GM12878 (cell line): ENCODE results near the gene RNF175. TPM values are rescaled to one million over a fixed set of nuclear protein-coding genes. Genes with fewer than 3 reads are reported as not detected.

ENCODE experiments used
- ATAC-seq: fragments of 200-7000 bp; cut with Tn5 transposase; 3 replicates; pipeline ENCODE4 v1.9.1; 2020; ENCODE audit warnings: mild to moderate bottlenecking, moderate library complexity
- BruUV-seq: library from RNA; stranded (reverse); fragments of 400-500 nt; replicated peaks from 2 replicates; lab custom pipeline; 2021; lab: Mats Ljungman, UMichigan
- CTCF ChIA-PET: fragments of 300-600 bp; sonication (Branson Sonifier 250); formaldehyde crosslinking; extraction: SDS; loops from one replicate; lab custom pipeline; 2021; ENCODE audit warnings: inconsistent platforms; lab: Yijun Ruan, JAX
- POLR2A ChIA-PET: fragments of 350-600 bp; formaldehyde crosslinking; extraction: SDS; loops from one replicate; lab custom pipeline; 2021; ENCODE audit warnings: inconsistent platforms; lab: Charles Lee
- RAD21 ChIA-PET: fragments of 300-600 bp; sonication (Branson Sonifier 250); formaldehyde crosslinking; loops from one replicate; lab custom pipeline; 2023; ENCODE audit warnings: antibody characterized with exemption; ENCODE audit not compliant: unreplicated experiment; lab: Charles Lee
- SMC1A ChIA-PET: fragments of 300-600 bp; sonication (Branson Sonifier 250); formaldehyde crosslinking; loops from one replicate; lab custom pipeline; 2023; ENCODE audit not compliant: unreplicated experiment, uncharacterized antibody; lab: Charles Lee
- DNase-seq: peaks from one replicate; pipeline ENCODE4 v3.0.0-alpha.2; 2011; ENCODE audit warnings: low read depth, low spot score
- FAIRE-seq: peaks from 3 replicates; lab custom pipeline; 2011; peaks lifted over from hg19 to GRCh38; lab: Jason Lieb, UNC
- H2AFZ ChIP-seq: 2 replicates; pipeline ENCODE4 v1.6.0; 2011; ENCODE audit warnings: low read depth, low read length, control low read depth; ENCODE audit not compliant: control insufficient read depth
- H3K27ac ChIP-seq: 2 replicates; pipeline ENCODE4 v1.5.1; 2011; ENCODE audit warnings: control low read depth; ENCODE audit not compliant: control insufficient read depth, insufficient read depth
- H3K27me3 ChIP-seq, 2 experiments: replicated peaks in 1 of 2; 2 replicates each; pipeline versions ENCODE4 v1.6.0 to v1.6.1; 2011; ENCODE audit warnings: low read length in 1 of 2; ENCODE audit not compliant: control insufficient read depth in 2 of 2, insufficient read depth in 2 of 2
- H3K36me3 ChIP-seq, 2 experiments: 2 replicates each; pipeline ENCODE4 v1.5.1; 2011; ENCODE audit warnings: low read length in 1 of 2; ENCODE audit not compliant: control insufficient read depth in 2 of 2, insufficient read depth in 2 of 2
- H3K4me1 ChIP-seq: 2 replicates; pipeline ENCODE4 v1.6.1; 2011; ENCODE audit warnings: mild to moderate bottlenecking, low read length, moderate library complexity, mixed read lengths; ENCODE audit not compliant: control insufficient read depth, insufficient read depth
- H3K4me2 ChIP-seq: 2 replicates; pipeline ENCODE4 v1.6.0; 2011; ENCODE audit warnings: control low read depth; ENCODE audit not compliant: control insufficient read depth, insufficient read depth
- H3K4me3 ChIP-seq: fragments of 200-600 bp; sonication (generic); 2 replicates; pipeline ENCODE4 v1.5.1; 2016
- H3K79me2 ChIP-seq: 2 replicates; pipeline ENCODE4 v1.6.0; 2011; ENCODE audit warnings: low read length; ENCODE audit not compliant: control insufficient read depth, insufficient read depth
- H3K9ac ChIP-seq: 2 replicates; pipeline ENCODE4 v1.8.0; 2011; ENCODE audit warnings: low read length, control low read depth, mixed read lengths; ENCODE audit not compliant: control insufficient read depth, insufficient read depth
- H3K9me3 ChIP-seq: replicated peaks from 3 replicates; pipeline ENCODE4 v1.5.1; 2011; ENCODE audit warnings: mild to moderate bottlenecking, low read length; ENCODE audit not compliant: control insufficient read depth, insufficient read depth
- H4K20me1 ChIP-seq: 2 replicates; pipeline ENCODE4 v1.6.0; 2011; ENCODE audit not compliant: control insufficient read depth, insufficient read depth
- BHLHE40 ChIP-seq, 2 experiments: fragments of 450-650 bp in 1 of 2; IDR thresholded peaks; 2 replicates each; pipeline ENCODE4 v1.6.1; 2011 to 2017; ENCODE audit warnings: low read depth in 2 of 2, borderline replicate concordance in 1 of 2, improper control_type of control experiment in 1 of 2, low read length in 1 of 2, mild to moderate bottlenecking in 1 of 2
- CHD2 ChIP-seq: IDR thresholded peaks from 2 replicates; pipeline ENCODE4 v1.6.1; 2011; ENCODE audit warnings: low read depth, low read length, improper control_type of control experiment, borderline replicate concordance
- CHD4 ChIP-seq: fragments of 200-600 bp; sonication (generic); IDR thresholded peaks from 2 replicates; pipeline ENCODE4 v1.6.1; 2016; ENCODE audit warnings: mild to moderate bottlenecking
- DPF2 ChIP-seq: fragments of 450-650 bp; IDR thresholded peaks from 2 replicates; pipeline ENCODE4 v1.6.1; 2017; ENCODE audit warnings: mild to moderate bottlenecking
- E4F1 ChIP-seq: fragments of 450-650 bp; IDR thresholded peaks from 2 replicates; pipeline ENCODE4 v1.6.1; 2018; ENCODE audit warnings: borderline replicate concordance, mild to moderate bottlenecking; ENCODE audit not compliant: partially characterized antibody
- ESRRA ChIP-seq: IDR thresholded peaks from 2 replicates; pipeline ENCODE4 v1.6.1; 2012; ENCODE audit warnings: mild to moderate bottlenecking, low read length, improper control_type of control experiment
- HDAC2 ChIP-seq: fragments of 200-600 bp; sonication (generic); IDR thresholded peaks from 2 replicates; pipeline ENCODE4 v1.6.1; 2017
- KAT2A ChIP-seq: conservative IDR thresholded peaks from 2 replicates; pipeline ENCODE4 v1.6.1; 2011; ENCODE audit warnings: low read depth, low read length; ENCODE audit not compliant: control insufficient read depth
- MEF2B ChIP-seq: fragments of 450-650 bp; IDR thresholded peaks from 2 replicates; pipeline ENCODE4 v1.6.1; 2018; ENCODE audit warnings: mild to moderate bottlenecking, moderate library complexity; ENCODE audit not compliant: partially characterized antibody, poor library complexity, severe bottlenecking
- MLLT1 ChIP-seq: fragments of 450-650 bp; IDR thresholded peaks from 2 replicates; pipeline ENCODE4 v1.6.1; 2016; ENCODE audit warnings: mild to moderate bottlenecking
- NFYA ChIP-seq: IDR thresholded peaks from 2 replicates; pipeline ENCODE4 v1.6.1; 2011; ENCODE audit warnings: low read depth, mild to moderate bottlenecking, low read length, improper control_type of control experiment, borderline replicate concordance
- PBX3 ChIP-seq: IDR thresholded peaks from 2 replicates; pipeline ENCODE4 v1.6.1; 2011; ENCODE audit warnings: mild to moderate bottlenecking, low read depth, low read length, moderate library complexity; ENCODE audit not compliant: insufficient replicate concordance
- PML ChIP-seq: IDR thresholded peaks from 2 replicates; pipeline ENCODE4 v1.6.1; 2012; ENCODE audit warnings: low read length, inconsistent platforms
- RAD21 ChIP-seq: IDR thresholded peaks from 2 replicates; pipeline ENCODE4 v1.6.1; 2011; ENCODE audit warnings: mild to moderate bottlenecking, low read depth, low read length, moderate library complexity; ENCODE audit not compliant: insufficient read depth
- SP1 ChIP-seq: IDR thresholded peaks from one replicate; pipeline ENCODE4 v1.6.1; 2011; ENCODE audit warnings: low read depth, low read length
- SPI1 ChIP-seq: IDR thresholded peaks from 2 replicates; pipeline ENCODE4 v1.6.1; 2011; ENCODE audit warnings: low read depth, mild to moderate bottlenecking, low read length, moderate library complexity, borderline replicate concordance; ENCODE audit not compliant: insufficient read depth
- STAT3 ChIP-seq: IDR thresholded peaks from 2 replicates; pipeline ENCODE4 v1.6.1; 2011; ENCODE audit warnings: low read depth, low read length, improper control_type of control experiment
- TCF3 ChIP-seq: IDR thresholded peaks from 2 replicates; pipeline ENCODE4 v1.6.1; 2012; ENCODE audit warnings: low read depth, mild to moderate bottlenecking, low read length, borderline replicate concordance; ENCODE audit not compliant: insufficient read depth
- in situ Hi-C: fragments of 300-500 bp; cut with MboI; formaldehyde crosslinking; loops from 9 replicates; pipeline ENCODE4 v1.14.3; 2018; ENCODE audit warnings: mixed read lengths
- intact Hi-C: fragments of 100-400 bp; cut with micrococcal nuclease; formaldehyde crosslinking; loops from one replicate; pipeline ENCODE4 v1.14.2; 2022; ENCODE audit not compliant: unreplicated experiment
- polyA plus RNA-seq, 11 experiments: library from polyadenylated mRNA; depleted of rRNA in 4 of 11; unstranded in 6 of 11; stranded (reverse) in 5 of 11; fragments of >200 nt; fragmentation: Nextera tagmentation in 4 of 11; fragmentation: Illumina TruSeq in 1 of 11; extraction: Ambion mirVana in 4 of 11; extraction: Trizol in 1 of 11; gene quantifications; 1 replicate in 1 of 11; 2 replicates in 10 of 11; pipeline versions ENCODE4 v1.2.1 to v1.2.3, GENCODE V29; 2011 to 2016; ENCODE audit warnings: inconsistent platforms in 2 of 11, missing spikeins in 2 of 11, low read depth in 1 of 11
- total RNA-seq, 4 experiments: library from RNA; depleted of rRNA in 3 of 4; stranded (reverse); fragments of >200 nt in 3 of 4; fragmentation: Illumina TruSeq in 1 of 4; extraction: Trizol in 1 of 4; gene quantifications; 2 replicates each; pipeline versions ENCODE4 v1.2.1 to v1.2.3, GENCODE V29; 2013 to 2021

Gene RNF175
- total and polyA plus RNA-seq, 10 of the 15 experiments (the other 5 are each of a cell fraction or from before 2014, with no cell fraction given) = not detected

- H3K36me3 ChIP-seq = no peaks in the 10 kb centered on the region
- ChIA-PET CTCF (no interaction called here), RAD21 (no interaction called here), POLR2A (no interaction called here), SMC1A (no interaction called here)
- intact Hi-C loops = no loop called here
- peak; percentile 28; the same call in 1 of the 3 replicates for ATAC-seq
- no peak overlapping the region for H2AFZ ChIP-seq
- no peaks in the 10 kb centered on the region; the same call in 2 of the 3 replicates for H3K9me3 ChIP-seq
- DNase-seq = peak; percentile 17
- no peaks in the 10 kb centered on the region for H4K20me1 ChIP-seq
- FAIRE-seq = no peak
- H3K27me3 ChIP-seq = no peaks in the 10 kb centered on the region
- no TSS peak for BruUV-seq
- H3K79me2 ChIP-seq = no peaks in the 10 kb centered on the region
- no peaks in the 10 kb centered on the region for H3K4me1 ChIP-seq
- H3K4me3 ChIP-seq = no peak overlapping the region
- in situ Hi-C loops = no loop called here
- no peak overlapping the region for H3K4me2 ChIP-seq
- H3K9ac ChIP-seq = no peak overlapping the region
- no peak overlapping the region for H3K27ac ChIP-seq
- TF ChIP-seq PML (no peak), STAT3 (no peak), RAD21 (no peak), MLLT1 (no peak), HDAC2 (no peak), CHD2 (no peak), ESRRA (no peak), NFYA (no peak), E4F1 (no peak), PBX3 (no peak), SP1 (no peak), DPF2 (no peak), TCF3 (no peak), BHLHE40 (IDR thresholded peaks at IDR 0.05; ENCODE audit: borderline replicate concordance in 1 of 2, low read depth in 2 of 2, low read length in 1 of 2) (no peak), SPI1 (no peak), MEF2B (no peak), CHD4 (no peak), KAT2A (no peak)
These were observed 49.5 kb upstream of the RNF175 start for GRCh38 chr4:153809307-153809706.
